ENCODE data around the gene ZNF232. TPM values are rescaled to one million over a fixed set of nuclear protein-coding genes. Genes with fewer than 3 reads are reported as not detected.
"Not testable (repeated sequence)": the region's sequence is repeated elsewhere in the genome, so short reads cannot be mapped to it uniquely, and the experiment has no call there.

Gene ZNF232
- total RNA-seq, 2 experiments from 2014 or later, result 2.1 to 3.6 TPM

- TF ChIP-seq, protein P1, sequence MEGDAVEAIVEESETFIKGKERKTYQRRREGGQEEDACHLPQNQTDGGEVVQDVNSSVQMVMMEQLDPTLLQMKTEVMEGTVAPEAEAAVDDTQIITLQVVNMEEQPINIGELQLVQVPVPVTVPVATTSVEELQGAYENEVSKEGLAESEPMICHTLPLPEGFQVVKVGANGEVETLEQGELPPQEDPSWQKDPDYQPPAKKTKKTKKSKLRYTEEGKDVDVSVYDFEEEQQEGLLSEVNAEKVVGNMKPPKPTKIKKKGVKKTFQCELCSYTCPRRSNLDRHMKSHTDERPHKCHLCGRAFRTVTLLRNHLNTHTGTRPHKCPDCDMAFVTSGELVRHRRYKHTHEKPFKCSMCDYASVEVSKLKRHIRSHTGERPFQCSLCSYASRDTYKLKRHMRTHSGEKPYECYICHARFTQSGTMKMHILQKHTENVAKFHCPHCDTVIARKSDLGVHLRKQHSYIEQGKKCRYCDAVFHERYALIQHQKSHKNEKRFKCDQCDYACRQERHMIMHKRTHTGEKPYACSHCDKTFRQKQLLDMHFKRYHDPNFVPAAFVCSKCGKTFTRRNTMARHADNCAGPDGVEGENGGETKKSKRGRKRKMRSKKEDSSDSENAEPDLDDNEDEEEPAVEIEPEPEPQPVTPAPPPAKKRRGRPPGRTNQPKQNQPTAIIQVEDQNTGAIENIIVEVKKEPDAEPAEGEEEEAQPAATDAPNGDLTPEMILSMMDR (IDR thresholded peaks at IDR 0.05), result no peak
- Histone ChIP-seq H3K4me1 (ENCODE audit: insufficient read depth, low read length) (peaks cover 8% of the 10 kb centered on the region), H3K27ac (ENCODE audit: low read depth in 1 of 2, low read length in 2 of 2) (no peak overlapping the region), H3K27me3 (ENCODE audit: control insufficient read depth in 1 of 2, insufficient read depth in 2 of 2, low read length in 2 of 2) (peaks cover 30 to 34% of the 10 kb centered on the region in 2 experiments), H3K9me3 (ENCODE audit: control insufficient read depth in 1 of 2, insufficient read depth in 1 of 2, low read length in 2 of 2) (peaks cover 0 to 14% of the 10 kb centered on the region in 2 experiments), H3K4me3 (ENCODE audit: low read length) (no peak overlapping the region), H3K36me3 (ENCODE audit: insufficient read depth, low read length) (no peaks in the 10 kb centered on the region)
- Mint-ChIP-seq H3K4me1 (ENCODE audit: low read depth) (no peaks in the 10 kb centered on the region), H3K9me3 (no peaks in the 10 kb centered on the region), H3K27ac (no peak overlapping the region), H3K27me3 (peaks cover 82% of the 10 kb centered on the region), H3K36me3 (ENCODE audit: low read depth) (no peaks in the 10 kb centered on the region), H3K4me3 (peak overlapping the region; percentile 38)
- CTCF ChIA-PET, result no interaction called here
- peak in 1 of 14 experiments; percentile 24 for DNase-seq
- POLR2A ChIA-PET, result no interaction called here
- no peak for ATAC-seq (ENCODE audit: poor library complexity)
- intact Hi-C loops (cut with DNase I, micrococcal nuclease), result no loop called here
These were observed 9.6 kb upstream of the ZNF232 start for GRCh38 chr17:5121186-5121841.

DNA sequence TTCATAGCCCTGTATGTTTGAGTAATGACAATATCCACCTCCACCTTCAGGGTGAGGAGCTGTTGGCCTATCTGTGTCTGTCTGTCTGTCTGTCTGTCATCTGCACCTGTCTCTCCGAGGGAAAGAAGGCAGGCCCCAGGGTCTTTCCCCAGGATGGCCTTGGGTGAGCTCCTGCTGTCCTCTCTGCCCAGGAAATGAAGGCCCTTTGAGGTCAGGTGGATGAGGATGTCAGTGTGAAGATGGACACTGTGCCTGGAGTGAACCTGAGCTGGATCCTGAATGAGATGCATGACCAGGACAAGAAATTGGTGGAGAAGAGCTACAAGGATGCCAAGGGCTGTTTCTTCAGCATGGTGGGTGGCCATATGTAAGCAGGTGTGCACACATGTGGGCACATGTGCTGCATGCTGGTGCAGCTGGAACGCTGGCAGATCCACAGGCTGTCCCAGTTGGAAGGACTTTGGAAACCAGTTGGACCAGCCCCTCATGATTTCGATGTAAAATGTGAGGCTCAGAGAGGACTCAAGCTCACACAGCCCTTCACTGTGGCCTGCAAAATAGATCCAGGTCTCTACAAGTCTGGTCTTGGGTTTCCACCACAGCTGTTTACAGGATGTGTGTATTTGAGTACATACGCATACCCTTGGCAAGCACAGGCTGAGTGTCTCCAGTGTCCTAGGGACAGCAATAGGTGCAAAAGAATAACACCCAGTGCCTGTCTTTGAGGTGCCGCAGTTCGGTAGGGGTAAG, 8.9 kb upstream of the ZNF232 start:
- H3K36me3 ChIP-seq (ENCODE audit: insufficient read depth, low read length); H3K4me1 ChIP-seq (ENCODE audit: insufficient read depth, low read length); H3K27ac ChIP-seq (ENCODE audit: low read depth in 1 of 2, low read length in 2 of 2); H3K27ac Mint-ChIP-seq; CTCF ChIA-PET; H3K9me3 Mint-ChIP-seq; POLR2A ChIA-PET; H3K4me3 ChIP-seq (ENCODE audit: low read length); H3K4me1 Mint-ChIP-seq (ENCODE audit: low read depth); H3K36me3 Mint-ChIP-seq (ENCODE audit: low read depth); ATAC-seq (ENCODE audit: poor library complexity); intact Hi-C loops (cut with DNase I, micrococcal nuclease): not testable (repeated sequence)
- Histone ChIP-seq H3K9me3 (ENCODE audit: control insufficient read depth in 1 of 2, insufficient read depth in 1 of 2, low read length in 2 of 2) (peaks cover 0 to 21% of the 10 kb centered on the region in 2 experiments), H3K27me3 (ENCODE audit: control insufficient read depth in 1 of 2, insufficient read depth in 2 of 2, low read length in 2 of 2) (peaks cover 37 to 41% of the 10 kb centered on the region in 2 experiments)
- DNase-seq, result peak in 1 of 14 experiments; percentile 24
- H3K4me3 Mint-ChIP-seq, result peak overlapping the region; percentile 42
- peaks cover 77% of the 10 kb centered on the region for H3K27me3 Mint-ChIP-seq

GRCh38 chr17:5120036-5120435, 8.4 kb upstream of the ZNF232 start:
- no peak overlapping the region for H3K27ac ChIP-seq (ENCODE audit: low read depth in 1 of 2, low read length in 2 of 2)
- H3K9me3 Mint-ChIP-seq, result no peaks in the 10 kb centered on the region
- peaks cover 10% of the 10 kb centered on the region for H3K4me1 ChIP-seq (ENCODE audit: insufficient read depth, low read length)
- no peaks in the 10 kb centered on the region for H3K4me1 Mint-ChIP-seq (ENCODE audit: low read depth)
- CTCF ChIA-PET, result no interaction called here
- no peak overlapping the region for H3K4me3 ChIP-seq (ENCODE audit: low read length)
- intact Hi-C loops (cut with DNase I, micrococcal nuclease), result no loop called here
- H3K36me3 ChIP-seq (ENCODE audit: insufficient read depth, low read length), result no peaks in the 10 kb centered on the region
- POLR2A ChIA-PET, result no interaction called here
- no peaks in the 10 kb centered on the region for H3K36me3 Mint-ChIP-seq (ENCODE audit: low read depth)
- ATAC-seq (ENCODE audit: poor library complexity) (no peak), DNase-seq (peak in 1 of 14 experiments; percentile 23)
- H3K27ac Mint-ChIP-seq, result no peak overlapping the region
- TF ChIP-seq, protein P1 (IDR thresholded peaks at IDR 0.05), result no peak
- H3K27me3 ChIP-seq (ENCODE audit: control insufficient read depth in 1 of 2, insufficient read depth in 2 of 2, low read length in 2 of 2), result peaks cover 42 to 46% of the 10 kb centered on the region in 2 experiments
- H3K9me3 ChIP-seq (ENCODE audit: control insufficient read depth in 1 of 2, insufficient read depth in 1 of 2, low read length in 2 of 2), result peaks cover 0 to 26% of the 10 kb centered on the region in 2 experiments
- H3K27me3 Mint-ChIP-seq, result peaks cover 77% of the 10 kb centered on the region
- H3K4me3 Mint-ChIP-seq, result no peak overlapping the region
